Adrenal gland (tissue), 19 donors: Measurements from ENCODE around the gene ABL1. TPM values are rescaled to one million over a fixed set of nuclear protein-coding genes. Genes with fewer than 3 reads are reported as not detected.
A peak's percentile ranks its signal among the peaks of the same experiment; 100 is the strongest.

Experiments
- DNase-seq, 7 donors: peaks; one replicate each; pipeline ENCODE4 v3.0.0-alpha.2; 2019 to 2020
- H3K27ac ChIP-seq, 5 donors: fragments of 200-600 bp; sonication (generic) in 4 of 5; 1 replicate in 3 of 5; 2 replicates in 2 of 5; pipeline versions ENCODE4 v1.5.1 to v1.8.0; 2016 to 2020; ENCODE audit warnings: mild to moderate bottlenecking in 1 of 5
- H3K27me3 ChIP-seq: fragments of 200-600 bp; 2 replicates; pipeline ENCODE4 v1.8.0; 2021
- H3K36me3 ChIP-seq, 2 donors: fragments of 200-600 bp; replicated peaks in 1 of 2; 1 replicate in 1 of 2; 2 replicates in 1 of 2; pipeline versions ENCODE4 v1.5.1 to v1.8.0; 2018 to 2022
- H3K4me1 ChIP-seq, 2 donors: fragments of 200-600 bp; replicated peaks in 1 of 2; 1 replicate in 1 of 2; 2 replicates in 1 of 2; pipeline versions ENCODE4 v1.5.1 to v1.8.0; 2018 to 2021
- H3K4me3 ChIP-seq, 4 donors: fragments of 200-600 bp; sonication (generic) in 3 of 4; one replicate each; pipeline ENCODE4 v1.5.1; 2016 to 2018
- H3K9me3 ChIP-seq, 3 donors: fragments of 200-600 bp; sonication (generic) in 1 of 3; replicated peaks in 1 of 3; 1 replicate in 2 of 3; 2 replicates in 1 of 3; pipeline versions ENCODE4 v1.5.1 to v1.8.0; 2016 to 2021
- CTCF ChIP-seq, 6 experiments: fragments of 450-650 bp in 4 of 6; fragments of 200-600 bp in 2 of 6; sonication (generic) in 1 of 6; IDR thresholded peaks; 1 replicate in 5 of 6; 2 replicates in 1 of 6; pipeline versions ENCODE4 v1.5.1 to v1.8.0; 2016 to 2021; ENCODE audit warnings: antibody characterized with exemption in 6 of 6, mild to moderate bottlenecking in 2 of 6, moderate library complexity in 1 of 6
- POLR2A ChIP-seq, 2 donors: fragments of 450-650 bp; IDR thresholded peaks; one replicate each; pipeline ENCODE4 v1.6.1; 2017; ENCODE audit warnings: antibody characterized with exemption in 2 of 2, mild to moderate bottlenecking in 2 of 2, moderate library complexity in 1 of 2
- WGBS, 4 donors: extraction: QIAGEN DNeasy Blood & Tissue Kit in 2 of 4; methylation state at CpG; one replicate each; pipeline versions ENCODE4 v1.1.5 to v1.1.7; 2013 to 2017; 5-methylcytosine and 5-hydroxymethylcytosine counted together
- intact Hi-C, 2 donors: fragments of 100-400 bp; cut with DNase I; formaldehyde crosslinking; loops; one replicate each; pipeline versions ENCODE4 v1.14.1 to v1.15.0; 2022 to 2023
- long read RNA-seq, 10 donors: library from polyadenylated mRNA in 3 of 10; unstranded in 2 of 10; stranded (forward) in 1 of 10; transcript quantifications; one replicate each; pipeline ENCODE4 v2.0.0 and lab custom pipeline, GENCODE V29; 2021 to 2026
- polyA plus RNA-seq, 3 donors: library from polyadenylated mRNA; stranded (reverse); fragments of 200-250 nt in 2 of 3; fragments of 350-450 nt in 1 of 3; fragmentation: Illumina TruSeq in 1 of 3; extraction: RNeasy Lipid Tissue Mini Kit (QIAGEN cat#74804) in 1 of 3; gene quantifications; one replicate each; pipeline ENCODE4 v1.2.3, GENCODE V29; 2013 to 2014
- total RNA-seq, 9 donors: library from RNA; depleted of rRNA in 4 of 9; stranded (reverse); fragments of >200 nt in 4 of 9; fragments of 120-200 nt in 1 of 9; fragmentation: NEBNext Ultra II Directional in 1 of 9; extraction: Animal tissue kit (Norgen Biotek cat#: 25700) in 1 of 9; gene quantifications; one replicate each; pipeline versions ENCODE4 v1.1.0 to v1.2.4, GENCODE V29; 2013 to 2023
- donor health status: healthy with polysubstance abuse.
- donor health status: Bipolar disorder and iron deficiency.
- donor health status: DM: yes; HTN: yes; CAD: no.
- donor health status: DM: no; HTN: no; CAD: no.
- donor health status: DM: no; HTN: no; CAD: no.
- donor health status: DM: yes; HTN: yes; CAD: no.

Gene ABL1
- total RNA-seq (10 to 100 TPM; 27.2 to 83.2 (median 47.1) TPM), polyA plus RNA-seq (10 to 100 TPM; 30.0 to 52.1 (median 33.6) TPM)
- long read RNA-seq, donor 1, full-length matches to known transcripts = 2 of 26 reads
- long read RNA-seq, donor 1, partial matches to known transcripts = 24 of 26 reads
- long read RNA-seq, donor 1, other reads (novel, unspliced or antisense) = 0 of 26 reads
- long read RNA-seq, donor 2, full-length matches to known transcripts = 5 of 5 reads
- long read RNA-seq, donor 2, partial matches to known transcripts = 0 of 5 reads
- long read RNA-seq, donor 2, other reads (novel, unspliced or antisense) = 0 of 5 reads
- long read RNA-seq, donor 3, partial matches to known transcripts = 0 of 3 reads
- long read RNA-seq, donor 3, other reads (novel, unspliced or antisense) = 0 of 3 reads
- long read RNA-seq, donor 4, partial matches to known transcripts = 1 of 5 reads
- long read RNA-seq, donor 4, other reads (novel, unspliced or antisense) = 4 of 5 reads
- long read RNA-seq, donor 5, full-length matches to known transcripts = 35 of 66 reads
- long read RNA-seq, donor 5, partial matches to known transcripts = 27 of 66 reads
- long read RNA-seq, donor 5, other reads (novel, unspliced or antisense) = 4 of 66 reads
- long read RNA-seq, donor 6, partial matches to known transcripts = 0 of 2 reads
- long read RNA-seq, donor 6, other reads (novel, unspliced or antisense) = 2 of 2 reads
- long read RNA-seq, donor 7, full-length matches to known transcripts = 2 of 2 reads
- long read RNA-seq, donor 7, partial matches to known transcripts = 0 of 2 reads
- long read RNA-seq, donor 7, other reads (novel, unspliced or antisense) = 0 of 2 reads
- long read RNA-seq, donor 8, full-length matches to known transcripts = 7 of 12 reads
- long read RNA-seq, donor 8, partial matches to known transcripts = 5 of 12 reads
- long read RNA-seq, donor 8, other reads (novel, unspliced or antisense) = 0 of 12 reads
- long read RNA-seq, donor 9, partial matches to known transcripts = 0 of 1 reads
- long read RNA-seq, donor 9, other reads (novel, unspliced or antisense) = 0 of 1 reads
- long read RNA-seq, donor 10, partial matches to known transcripts = 6 of 8 reads
- long read RNA-seq, donor 10, other reads (novel, unspliced or antisense) = 0 of 8 reads

- peak; percentile 68 to 83 (median 78) for DNase-seq
- Histone ChIP-seq H3K4me1 (peaks cover 0 to 54% of the 10 kb centered on the region in 2 donors), H3K27me3 (no peaks in the 10 kb centered on the region), H3K27ac (peak within 1 kb of the TSS; percentile 32 to 93 (median 80)), H3K36me3 (no peaks in the 10 kb centered on the region), H3K4me3 (peak within 1 kb of the TSS in 3 of 4 donors; percentile 38 to 70 (median 58)), H3K9me3 (no peaks in the 10 kb centered on the region)
- WGBS, 4 donors = 2 to 5% (median 3%) methylated on average over 18 to 78 of the region's 78 CpGs
- TF ChIP-seq POLR2A (IDR thresholded peaks at IDR 0.05) (peak in 1 of 2 donors; percentile 34), CTCF (IDR thresholded peaks at IDR 0.05) (no peak)
- intact Hi-C loops = no loop called here
Observed at GRCh38 chr9:130834371-130835336, at the start of gene ABL1. TSS of gene ABL1 (plus strand) at chr9:130835254. CDS start at chr9:130835447, 193 bp downstream.

GRCh38 chr9:130785940-130786508, 49.0 kb upstream of the ABL1 start:
- H3K27me3 ChIP-seq = no peaks in the 10 kb centered on the region
- DNase-seq = peak in 1 of 7 donors; percentile 29
- no peaks in the 10 kb centered on the region for H3K36me3 ChIP-seq
- peaks cover 0 to 22% of the 10 kb centered on the region in 2 donors for H3K4me1 ChIP-seq
- H3K27ac ChIP-seq = no peak overlapping the region
- H3K4me3 ChIP-seq = no peak overlapping the region
- peaks cover 0 to 7% (median 0%) of the 10 kb centered on the region in 3 donors for H3K9me3 ChIP-seq
- intact Hi-C loops = no loop called here
- WGBS, 4 donors = 76 to 88% (median 83%) methylated on average over 6 of the region's 6 CpGs
- TF ChIP-seq CTCF (IDR thresholded peaks at IDR 0.05) (no peak), POLR2A (IDR thresholded peaks at IDR 0.05) (no peak)

GRCh38 chr9:130786526-130786925, 48.5 kb upstream of the ABL1 start:
- peaks cover 0 to 22% of the 10 kb centered on the region in 2 donors for H3K4me1 ChIP-seq
- H3K27me3 ChIP-seq = no peaks in the 10 kb centered on the region
- H3K27ac ChIP-seq = no peak overlapping the region
- H3K9me3 ChIP-seq = peaks cover 0 to 7% (median 0%) of the 10 kb centered on the region in 3 donors
- no peak for DNase-seq
- no peaks in the 10 kb centered on the region for H3K36me3 ChIP-seq
- H3K4me3 ChIP-seq = no peak overlapping the region
- TF ChIP-seq CTCF (IDR thresholded peaks at IDR 0.05) (no peak), POLR2A (IDR thresholded peaks at IDR 0.05) (no peak)
- WGBS, 4 donors = 83 to 86% (median 85%) methylated on average over 4 of the region's 4 CpGs
- intact Hi-C loops = no loop called here
